ENCODE measurements around the gene PRIMPOL.
"Not testable (repeated sequence)": the region's sequence is repeated elsewhere in the genome, so short reads cannot be mapped to it uniquely, and the experiment has no call there.

Gene PRIMPOL

GRCh38 chr4:184653650-184654049 lies 4.1 kb downstream of the PRIMPOL start:
- Histone ChIP-seq H4K91ac (ENCODE audit: low read length) (no peak overlapping the region), H3K79me1 (replicated peaks; ENCODE audit: low read length, poor library complexity, severe bottlenecking) (peaks cover 8% of the 10 kb centered on the region), H3K18ac (ENCODE audit: low read depth in 1 of 2, low read length in 2 of 2) (no peak overlapping the region), H3K4ac (ENCODE audit: low read depth in 1 of 2, low read length in 2 of 2) (no peak overlapping the region), H2AFZ (ENCODE audit: low read depth, low read length) (no peak overlapping the region), H3K27ac (ENCODE audit: low read length, poor library complexity, severe bottlenecking) (peak overlapping the region; percentile 72), H2BK120ac (ENCODE audit: low read depth, low read length) (no peak overlapping the region), H3K4me3 (ENCODE audit: insufficient read depth in 1 of 2, low read depth in 1 of 2, low read length in 2 of 2) (no peak overlapping the region), H3K9me3 (ENCODE audit: control insufficient read depth, low read length) (no peaks in the 10 kb centered on the region), H3K4me1 (ENCODE audit: control insufficient read depth, insufficient read depth, low read depth, low read length) (peaks cover 2% of the 10 kb centered on the region), H2AK5ac (ENCODE audit: low read length, severe bottlenecking) (no peak overlapping the region), H3K23ac (ENCODE audit: low read length in 2 of 2) (no peak overlapping the region), H3K36me3 (ENCODE audit: control insufficient read depth in 1 of 2, insufficient read depth in 2 of 2, low read depth in 1 of 2, low read length in 2 of 2) (peaks cover 3 to 12% of the 10 kb centered on the region in 2 experiments), H4K8ac (ENCODE audit: low read length) (no peak overlapping the region), H2BK12ac (ENCODE audit: low read length in 2 of 2) (no peak overlapping the region), H2BK15ac (ENCODE audit: low read depth, poor library complexity, severe bottlenecking) (no peak overlapping the region), H2BK5ac (ENCODE audit: low read depth, low read length, poor library complexity, severe bottlenecking) (no peak overlapping the region), H3K9ac (ENCODE audit: low read length) (no peak overlapping the region), H3K4me2 (ENCODE audit: low read length, poor library complexity, severe bottlenecking) (no peak overlapping the region), H3K14ac (ENCODE audit: low read length in 2 of 2) (no peak overlapping the region), H3K27me3 (ENCODE audit: control insufficient read depth in 1 of 2, insufficient read depth in 1 of 2, low read length in 2 of 2) (no peaks in the 10 kb centered on the region)
- DNase-seq: no peak
- no CpG with 5 or more reads among the region's 2 CpGs for WGBS

GRCh38 chr4:184655889-184656869 lies 6.6 kb downstream of the PRIMPOL start:
- WGBS: 96% methylated on average over 5 of the region's 8 CpGs
- no peak overlapping the region for H3K4me3 ChIP-seq (ENCODE audit: insufficient read depth in 1 of 2, low read depth in 1 of 2, low read length in 2 of 2)

DNA sequence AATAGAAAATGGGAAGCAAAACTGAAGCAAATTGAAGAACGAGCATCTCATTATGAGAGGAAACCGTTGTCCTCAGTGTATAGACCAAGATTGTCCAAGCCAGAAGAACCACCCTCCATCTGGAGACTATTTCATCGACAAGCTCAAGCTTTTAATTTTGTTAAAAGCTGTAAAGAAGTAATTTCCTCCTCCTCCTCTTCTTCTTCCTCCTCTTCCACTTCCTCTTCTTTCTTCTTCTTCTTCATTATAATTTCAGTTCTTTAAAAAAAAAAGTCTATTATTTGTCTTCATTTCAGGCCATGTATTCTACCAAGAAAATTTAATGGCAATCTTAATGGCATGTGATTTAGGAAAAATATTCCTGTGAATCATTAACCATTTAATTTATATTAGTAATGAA lies 7.6 kb downstream of the PRIMPOL start:
- H3K27ac ChIP-seq (ENCODE audit: low read length, poor library complexity, severe bottlenecking): no peak overlapping the region
- no peak overlapping the region for H2BK15ac ChIP-seq (ENCODE audit: low read depth, poor library complexity, severe bottlenecking)
- H3K14ac ChIP-seq (ENCODE audit: low read length in 2 of 2): no peak overlapping the region
- H3K9ac ChIP-seq (ENCODE audit: low read length): no peak overlapping the region
- H2BK12ac ChIP-seq (ENCODE audit: low read length in 2 of 2): no peak overlapping the region
- no peak overlapping the region for H2AK5ac ChIP-seq (ENCODE audit: low read length, severe bottlenecking)
- H3K18ac ChIP-seq (ENCODE audit: low read depth in 1 of 2, low read length in 2 of 2): no peak overlapping the region
- no peak overlapping the region for H2BK120ac ChIP-seq (ENCODE audit: low read depth, low read length)
- no peak for DNase-seq
- no peaks in the 10 kb centered on the region for H3K79me1 ChIP-seq (replicated peaks; ENCODE audit: low read length, poor library complexity, severe bottlenecking)
- H3K4me3 ChIP-seq (ENCODE audit: insufficient read depth in 1 of 2, low read depth in 1 of 2, low read length in 2 of 2): no peak overlapping the region
- H3K4me2 ChIP-seq (ENCODE audit: low read length, poor library complexity, severe bottlenecking): no peak overlapping the region
- H3K36me3 ChIP-seq (ENCODE audit: control insufficient read depth in 1 of 2, insufficient read depth in 2 of 2, low read depth in 1 of 2, low read length in 2 of 2): peaks cover 0 to 36% of the 10 kb centered on the region in 2 experiments
- no peak overlapping the region for H3K4ac ChIP-seq (ENCODE audit: low read depth in 1 of 2, low read length in 2 of 2)
- no peak overlapping the region for H4K8ac ChIP-seq (ENCODE audit: low read length)
- no peaks in the 10 kb centered on the region for H3K27me3 ChIP-seq (ENCODE audit: control insufficient read depth in 1 of 2, insufficient read depth in 1 of 2, low read length in 2 of 2)
- H3K4me1 ChIP-seq (ENCODE audit: control insufficient read depth, insufficient read depth, low read depth, low read length): peaks cover 2% of the 10 kb centered on the region
- no peak overlapping the region for H2AFZ ChIP-seq (ENCODE audit: low read depth, low read length)
- no peak overlapping the region for H3K23ac ChIP-seq (ENCODE audit: low read length in 2 of 2)
- 100% methylated on average over 2 of the region's 3 CpGs for WGBS
- no peaks in the 10 kb centered on the region for H3K9me3 ChIP-seq (ENCODE audit: control insufficient read depth, low read length)
- H4K91ac ChIP-seq (ENCODE audit: low read length): no peak overlapping the region
- no peak overlapping the region for H2BK5ac ChIP-seq (ENCODE audit: low read depth, low read length, poor library complexity, severe bottlenecking)

More at GRCh38 chr4:184655889-184656869, 6.6 kb downstream of the PRIMPOL start:
- Histone ChIP-seq H2BK15ac (ENCODE audit: low read depth, poor library complexity, severe bottlenecking) (no peak overlapping the region), H2AK5ac (ENCODE audit: low read length, severe bottlenecking) (no peak overlapping the region), H2AFZ (ENCODE audit: low read depth, low read length) (no peak overlapping the region), H4K8ac (ENCODE audit: low read length) (no peak overlapping the region), H3K23ac (ENCODE audit: low read length in 2 of 2) (no peak overlapping the region), H2BK5ac (ENCODE audit: low read depth, low read length, poor library complexity, severe bottlenecking) (no peak overlapping the region), H3K27me3 (ENCODE audit: control insufficient read depth in 1 of 2, insufficient read depth in 1 of 2, low read length in 2 of 2) (no peaks in the 10 kb centered on the region), H3K9ac (ENCODE audit: low read length) (peak overlapping the region; percentile 22), H3K18ac (ENCODE audit: low read depth in 1 of 2, low read length in 2 of 2) (no peak overlapping the region), H4K91ac (ENCODE audit: low read length) (no peak overlapping the region), H3K4me2 (ENCODE audit: low read length, poor library complexity, severe bottlenecking) (no peak overlapping the region), H2BK12ac (ENCODE audit: low read length in 2 of 2) (no peak overlapping the region), H3K4me1 (ENCODE audit: control insufficient read depth, insufficient read depth, low read depth, low read length) (peaks cover 2% of the 10 kb centered on the region), H3K4ac (ENCODE audit: low read depth in 1 of 2, low read length in 2 of 2) (no peak overlapping the region), H3K79me1 (replicated peaks; ENCODE audit: low read length, poor library complexity, severe bottlenecking) (no peaks in the 10 kb centered on the region), H2BK120ac (ENCODE audit: low read depth, low read length) (no peak overlapping the region), H3K9me3 (ENCODE audit: control insufficient read depth, low read length) (no peaks in the 10 kb centered on the region), H3K36me3 (ENCODE audit: control insufficient read depth in 1 of 2, insufficient read depth in 2 of 2, low read depth in 1 of 2, low read length in 2 of 2) (peaks cover 0 to 30% of the 10 kb centered on the region in 2 experiments), H3K14ac (ENCODE audit: low read length in 2 of 2) (no peak overlapping the region), H3K27ac (ENCODE audit: low read length, poor library complexity, severe bottlenecking) (no peak overlapping the region)
- no peak for DNase-seq

GRCh38 chr4:184657820-184658219 lies 8.3 kb downstream of the PRIMPOL start:
- not testable (repeated sequence) for H3K4me2 ChIP-seq (ENCODE audit: low read length, poor library complexity, severe bottlenecking); H3K9ac ChIP-seq (ENCODE audit: low read length); H2AFZ ChIP-seq (ENCODE audit: low read depth, low read length); H3K27ac ChIP-seq (ENCODE audit: low read length, poor library complexity, severe bottlenecking); H3K4me3 ChIP-seq (ENCODE audit: insufficient read depth in 1 of 2, low read depth in 1 of 2, low read length in 2 of 2); H2BK5ac ChIP-seq (ENCODE audit: low read depth, low read length, poor library complexity, severe bottlenecking); H3K18ac ChIP-seq (ENCODE audit: low read depth in 1 of 2, low read length in 2 of 2); H2BK15ac ChIP-seq (ENCODE audit: low read depth, poor library complexity, severe bottlenecking); H2BK12ac ChIP-seq (ENCODE audit: low read length in 2 of 2); H4K91ac ChIP-seq (ENCODE audit: low read length); DNase-seq; H4K8ac ChIP-seq (ENCODE audit: low read length); H2BK120ac ChIP-seq (ENCODE audit: low read depth, low read length); H3K9me3 ChIP-seq (ENCODE audit: control insufficient read depth, low read length); H3K23ac ChIP-seq (ENCODE audit: low read length in 2 of 2); H3K14ac ChIP-seq (ENCODE audit: low read length in 2 of 2); H3K27me3 ChIP-seq (ENCODE audit: control insufficient read depth in 1 of 2, insufficient read depth in 1 of 2, low read length in 2 of 2); H2AK5ac ChIP-seq (ENCODE audit: low read length, severe bottlenecking); H3K4ac ChIP-seq (ENCODE audit: low read depth in 1 of 2, low read length in 2 of 2); H3K79me1 ChIP-seq (replicated peaks; ENCODE audit: low read length, poor library complexity, severe bottlenecking); H3K4me1 ChIP-seq (ENCODE audit: control insufficient read depth, insufficient read depth, low read depth, low read length)
- 97% methylated on average over 3 of the region's 9 CpGs for WGBS
- peaks cover 0 to 36% of the 10 kb centered on the region in 2 experiments for H3K36me3 ChIP-seq (ENCODE audit: control insufficient read depth in 1 of 2, insufficient read depth in 2 of 2, low read depth in 1 of 2, low read length in 2 of 2)

All from mesenchymal stem cell (in vitro differentiated cells and primary cell).